ENCODE measurements around the gene ZNF831.

Gene ZNF831

DNA sequence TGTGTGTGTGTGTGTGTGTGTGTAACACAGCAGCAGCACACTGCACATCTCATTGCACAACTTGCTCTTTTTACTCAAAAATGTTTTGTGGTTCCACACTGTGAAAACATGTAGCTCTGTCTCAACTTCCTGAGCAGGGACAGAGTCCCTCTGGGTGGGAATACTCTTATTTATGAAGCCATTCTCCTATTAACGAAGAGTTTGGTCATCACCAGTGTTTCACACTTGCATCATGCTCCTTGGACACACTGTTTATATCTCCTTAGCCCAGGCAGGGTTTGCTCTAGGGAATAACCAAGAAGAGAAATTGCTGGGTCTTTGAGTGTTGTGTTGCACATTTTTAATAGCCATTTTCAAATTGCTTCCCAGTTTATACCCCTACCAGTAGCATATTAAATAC, 53.6 kb downstream of the ZNF831 start:
- DNase-seq = no peak

DNA sequence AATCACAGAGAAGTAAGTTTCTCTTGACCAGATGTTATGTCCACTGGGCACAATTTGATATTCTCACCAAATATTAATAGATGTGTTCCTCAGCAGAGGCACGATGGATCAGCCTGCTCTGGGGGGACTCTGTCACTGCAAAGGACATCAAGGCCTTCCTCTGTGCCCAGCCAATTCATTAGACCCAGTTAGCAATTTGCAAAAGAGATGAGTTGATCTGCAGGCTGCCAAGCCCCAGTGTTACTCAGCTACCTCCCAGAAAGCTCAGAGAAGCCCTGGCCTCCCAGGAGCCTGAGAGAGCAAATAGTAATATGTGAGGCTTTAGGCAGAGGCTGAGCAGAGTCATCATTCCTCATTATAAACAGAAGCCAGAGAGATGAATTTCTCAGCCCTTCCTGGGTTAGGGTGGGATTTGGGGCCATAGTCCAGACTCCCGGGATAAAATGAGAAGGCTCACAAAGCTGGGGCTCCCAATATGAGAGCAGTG, 54.2 kb downstream of the ZNF831 start:
- no peak for DNase-seq

DNA sequence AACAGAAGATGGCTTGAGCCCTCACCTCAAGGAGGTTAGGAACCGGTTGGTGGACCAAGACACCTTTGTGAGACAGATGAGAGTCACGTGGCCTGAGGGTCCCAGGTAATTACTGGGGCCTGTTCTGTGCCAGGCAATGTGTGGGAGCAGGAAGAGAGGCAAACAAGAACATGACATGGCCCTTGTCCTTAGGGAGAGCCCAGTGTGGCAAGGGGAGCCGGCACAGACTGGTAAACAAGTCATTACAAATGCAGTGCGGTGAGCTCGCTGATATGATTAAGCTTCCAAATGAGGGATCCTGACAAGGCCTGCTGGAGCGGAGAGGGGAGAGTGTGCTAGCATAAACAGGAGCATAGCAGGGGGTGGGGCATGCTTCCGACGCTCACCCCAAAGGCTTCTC, 55.6 kb downstream of the ZNF831 start:
- no peak for DNase-seq

DNA sequence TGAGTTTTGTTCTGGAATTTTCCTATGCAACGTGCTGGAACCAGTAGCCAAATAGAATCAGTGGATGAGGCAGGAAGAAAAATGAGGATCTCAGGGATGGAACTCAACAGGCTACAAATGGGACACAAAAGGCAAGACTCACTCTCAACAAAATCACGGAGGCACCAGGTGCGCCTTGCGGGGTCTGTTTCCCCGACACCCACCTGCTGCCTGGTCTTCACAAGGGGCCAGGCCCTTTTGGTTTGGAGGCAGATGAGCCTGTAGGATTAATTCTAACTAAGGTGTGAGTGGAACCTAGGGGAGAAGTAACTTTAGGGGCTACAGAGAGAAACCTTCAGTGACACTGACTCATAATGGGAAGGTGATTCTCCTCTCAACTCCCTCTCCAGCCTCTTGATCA, 56.5 kb downstream of the ZNF831 start:
- DNase-seq = no peak

DNA sequence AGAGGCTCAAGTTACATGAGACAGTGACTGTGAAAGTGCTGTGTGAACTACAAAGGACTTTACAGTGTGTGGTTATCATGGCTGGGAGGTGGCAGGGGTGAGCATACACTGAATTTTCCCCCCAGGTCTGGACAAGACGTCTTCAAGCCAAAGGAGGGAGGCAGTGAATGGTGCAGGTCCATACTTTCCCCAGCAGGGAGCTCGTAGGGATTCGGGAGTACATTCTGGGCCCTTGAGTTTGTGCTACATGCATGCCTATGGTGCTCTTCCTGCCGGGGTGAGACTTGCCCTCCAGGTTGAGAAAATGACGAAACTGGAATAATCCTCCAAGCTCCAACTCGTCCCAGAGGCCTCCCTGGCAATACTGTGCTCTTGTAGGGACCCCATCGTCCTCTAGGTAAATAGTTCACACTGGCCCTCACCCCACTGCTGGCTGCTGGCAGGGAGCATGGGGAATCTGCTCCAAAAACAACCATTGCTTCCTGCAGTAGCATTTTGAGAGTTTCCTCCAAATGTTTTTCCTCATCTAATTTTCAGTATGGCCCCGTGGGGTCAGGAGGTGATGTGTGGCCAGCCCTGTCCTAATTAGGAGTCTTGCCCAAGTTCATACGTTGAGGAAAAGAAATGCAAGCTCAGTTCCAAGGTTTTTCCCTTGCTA, 57.6 kb downstream of the ZNF831 start:
- DNase-seq = no peak

DNA sequence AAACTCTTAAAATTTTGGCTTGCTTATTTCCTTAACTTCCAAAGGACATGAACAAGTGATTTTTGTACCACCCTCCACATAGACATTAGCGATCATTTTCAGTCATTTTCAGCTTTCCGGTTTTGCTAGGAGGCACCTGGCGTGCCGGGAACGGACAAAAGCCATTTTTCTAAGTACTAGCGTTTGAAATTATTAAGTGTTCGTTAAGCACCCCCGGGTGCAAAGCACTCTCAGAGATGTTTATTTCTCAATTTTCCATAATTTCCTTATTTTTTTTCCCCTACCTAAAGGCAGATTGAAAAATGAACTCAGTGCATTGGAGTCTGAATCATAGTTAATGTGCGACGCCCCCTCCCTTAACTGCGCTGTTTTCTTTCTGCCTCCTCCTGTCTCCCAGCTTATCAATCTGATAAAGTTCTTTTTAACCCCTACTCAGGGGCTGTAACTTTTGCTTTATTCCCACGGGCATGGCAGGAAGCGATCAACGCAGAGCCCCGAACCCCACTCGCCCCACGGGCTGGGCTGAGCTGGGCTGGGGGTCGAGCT, 58.2 kb downstream of the ZNF831 start:
- no peak for DNase-seq

DNA sequence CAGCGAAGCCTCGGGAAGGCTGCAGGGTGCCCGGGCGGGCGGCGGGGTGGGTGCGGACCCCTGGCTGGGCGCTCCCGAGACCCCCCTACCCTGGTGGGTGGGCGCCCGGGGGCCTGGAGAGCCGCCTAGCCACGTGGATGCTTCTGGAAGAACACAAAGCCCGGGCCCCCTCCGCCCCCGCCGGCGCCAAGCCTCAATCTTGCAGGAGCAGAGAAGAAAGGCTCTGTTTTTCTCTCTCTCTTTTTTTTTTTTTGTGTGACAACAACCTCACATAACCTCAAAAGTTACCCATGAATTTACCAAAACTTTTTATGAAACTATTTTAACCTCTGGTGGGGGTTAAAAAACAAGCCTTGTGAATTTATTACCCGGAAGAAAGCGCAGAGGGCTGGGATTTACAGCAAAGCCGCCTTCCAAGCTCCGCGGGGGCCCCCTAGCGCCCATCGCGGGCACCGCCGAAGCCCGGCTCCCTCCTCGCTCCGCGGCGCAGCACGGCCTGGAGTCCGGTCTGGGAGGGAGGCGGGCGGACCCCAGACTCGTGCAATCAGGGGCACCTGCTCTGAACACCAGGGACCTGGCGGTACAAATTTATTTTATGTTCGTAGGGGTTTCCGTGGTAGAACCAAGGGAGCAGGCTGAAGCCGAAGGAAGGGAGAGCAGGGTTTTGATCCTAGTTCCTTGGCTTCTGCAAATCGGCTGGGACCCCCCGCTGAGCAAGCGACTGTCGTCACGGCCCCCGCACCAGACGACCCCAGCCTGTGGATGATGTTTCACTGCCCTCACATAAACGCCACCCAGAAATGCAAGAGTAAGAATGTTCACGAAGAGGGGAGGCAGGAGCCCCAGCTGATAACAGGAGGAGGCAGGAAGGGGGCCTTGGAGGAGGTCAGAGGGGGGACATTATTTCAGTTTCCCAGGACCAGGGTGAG, 58.9 kb downstream of the ZNF831 start:
- no peak for DNase-seq

DNA sequence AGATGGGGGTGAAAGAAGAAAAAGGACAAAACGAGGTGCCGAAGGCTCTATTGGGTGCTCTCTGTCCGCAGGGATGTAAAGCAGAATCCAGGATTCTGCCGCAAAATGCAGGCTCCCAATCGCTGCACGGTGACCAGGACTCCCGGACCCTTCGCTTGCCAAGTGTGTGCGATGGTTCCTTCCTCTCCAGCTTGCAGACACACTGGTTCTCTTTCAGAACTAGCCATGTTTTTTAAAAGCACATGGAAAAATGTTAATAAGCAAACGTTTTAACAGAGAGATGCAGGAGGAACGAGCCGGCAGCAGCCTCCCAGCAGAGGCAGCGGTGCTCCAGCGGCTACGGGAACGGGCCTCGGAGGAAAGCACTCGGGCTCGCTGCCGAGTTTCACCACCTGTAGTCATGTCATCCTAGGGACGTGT, 59.6 kb downstream of the ZNF831 start:
- DNase-seq = no peak

DNA sequence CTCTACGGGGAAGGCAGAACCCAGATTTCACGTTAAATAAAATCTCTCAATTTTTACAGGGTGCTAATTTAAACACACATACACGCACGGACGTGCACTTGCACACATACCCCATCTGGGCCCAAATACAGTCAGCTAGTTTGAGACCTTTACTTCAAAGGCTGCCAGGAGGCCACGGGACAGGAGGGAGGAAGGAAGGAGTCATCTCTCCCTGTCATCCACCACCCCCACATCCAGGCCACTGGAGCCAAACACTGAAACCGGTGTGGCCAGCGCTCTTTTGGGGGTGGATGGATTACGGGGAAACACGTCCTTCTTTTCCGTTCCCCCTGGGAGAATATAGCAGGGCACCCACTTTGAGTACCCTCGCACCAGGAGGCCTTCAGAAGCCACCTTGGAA, 60.1 kb downstream of the ZNF831 start:
- no peak for DNase-seq

DNA sequence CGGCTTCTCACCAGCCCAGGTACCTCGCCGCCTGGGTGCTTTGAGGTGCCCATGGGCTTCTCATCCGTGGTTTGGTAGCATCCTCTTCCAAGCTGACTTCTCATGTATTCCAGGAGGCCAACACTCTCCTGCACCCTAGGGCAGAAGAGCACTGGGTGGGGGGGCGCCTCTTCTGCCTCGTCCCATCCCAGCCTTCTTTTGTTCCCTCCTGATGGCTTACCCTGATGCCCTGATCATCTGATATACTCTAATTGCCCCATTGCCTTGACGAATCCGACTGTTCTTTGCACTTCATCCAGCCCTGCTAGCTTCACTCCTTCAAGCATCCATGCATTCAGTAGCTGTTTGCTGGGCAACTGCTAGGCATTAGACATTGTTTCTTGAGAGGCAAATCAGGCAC, 60.6 kb downstream of the ZNF831 start:
- DNase-seq = no peak

DNA sequence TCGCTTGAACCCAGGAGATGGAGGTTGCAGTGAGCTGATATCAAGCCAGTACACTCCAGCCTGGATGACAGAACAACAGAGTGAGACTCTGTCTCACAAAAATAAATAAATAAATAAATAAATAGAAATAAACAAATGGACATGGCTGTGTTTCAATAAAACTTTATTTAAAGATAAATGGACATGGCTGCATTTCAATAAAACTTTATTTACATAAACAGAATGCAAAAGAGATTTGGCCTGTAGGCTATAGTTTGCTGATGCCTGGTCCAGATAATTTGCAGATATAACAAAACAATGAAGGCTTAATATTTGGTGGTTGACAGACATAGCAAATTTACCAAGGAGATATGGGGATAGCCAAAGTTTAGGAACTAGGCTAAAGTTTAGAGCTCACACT, 66.8 kb downstream of the ZNF831 start:
- no peak for DNase-seq

DNA sequence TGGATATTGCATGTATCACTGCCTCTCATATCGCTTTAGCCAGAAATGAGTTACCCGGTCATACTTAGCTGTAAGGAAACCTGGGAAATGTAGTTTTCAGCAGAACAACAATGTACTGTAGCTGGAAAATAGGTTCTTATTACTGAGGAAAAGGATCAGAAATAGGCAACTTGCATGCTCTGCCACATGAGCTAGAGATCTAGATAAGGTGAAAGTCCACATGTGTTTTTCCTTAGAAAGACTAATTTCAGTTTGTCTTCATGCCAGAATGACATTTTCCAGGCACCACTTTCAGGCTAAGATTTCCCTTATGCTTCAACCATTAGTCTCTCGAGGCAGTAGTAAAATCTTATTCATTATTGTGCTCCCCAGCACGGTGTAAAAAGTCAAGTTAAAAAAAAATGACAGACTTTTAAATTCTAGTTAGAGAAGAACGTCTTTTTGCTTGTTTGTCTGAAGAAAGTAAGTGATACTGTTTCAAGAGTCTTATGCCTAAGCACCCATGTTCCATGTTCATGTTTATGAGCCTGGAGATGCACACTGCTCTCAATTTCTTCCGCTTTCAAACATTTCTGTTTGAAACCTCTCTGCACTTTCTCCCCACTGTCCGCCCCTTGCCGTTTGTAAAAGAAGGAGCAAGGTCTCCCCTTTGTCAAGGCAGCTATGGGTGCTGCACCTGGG, 67.6 kb downstream of the ZNF831 start:
- no peak for DNase-seq

DNA sequence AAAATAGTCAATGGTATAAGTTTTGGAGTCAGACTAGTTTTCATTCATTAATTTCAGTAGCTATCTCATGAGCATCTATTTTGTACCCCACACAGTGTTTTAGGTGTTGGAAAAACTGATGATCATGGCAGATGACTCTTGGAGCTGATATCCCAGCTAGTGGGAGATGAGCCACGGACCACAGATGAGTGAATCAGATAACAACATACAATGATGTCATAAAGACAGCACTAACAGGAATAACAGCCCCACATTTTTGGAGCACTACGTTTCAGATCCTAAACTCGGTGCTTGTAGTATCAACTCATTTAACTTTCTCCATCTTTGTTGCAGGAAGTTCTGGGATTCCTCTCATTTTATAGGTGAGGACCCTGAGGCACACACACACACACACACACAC, 69.0 kb downstream of the ZNF831 start:
- DNase-seq = no peak

DNA sequence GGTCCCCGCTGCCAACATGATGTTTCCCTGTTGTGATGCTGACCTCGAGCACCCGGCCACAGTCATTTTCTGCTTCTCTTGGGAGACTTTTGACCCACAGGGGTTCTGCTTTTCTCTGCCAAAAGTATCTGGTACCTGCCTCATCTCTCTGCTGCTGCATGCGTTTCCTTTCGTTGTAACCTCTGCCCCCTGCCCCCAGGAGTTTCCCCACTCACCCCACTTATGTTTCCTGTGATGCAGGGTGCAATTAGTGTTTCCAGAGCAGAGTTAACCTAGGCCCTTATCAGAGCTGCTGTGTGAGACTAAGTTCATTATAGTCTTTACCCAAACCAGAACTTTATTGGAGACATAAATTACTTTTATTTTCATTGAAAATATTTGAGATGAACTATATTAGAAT, 71.6 kb downstream of the ZNF831 start:
- DNase-seq = no peak

DNA sequence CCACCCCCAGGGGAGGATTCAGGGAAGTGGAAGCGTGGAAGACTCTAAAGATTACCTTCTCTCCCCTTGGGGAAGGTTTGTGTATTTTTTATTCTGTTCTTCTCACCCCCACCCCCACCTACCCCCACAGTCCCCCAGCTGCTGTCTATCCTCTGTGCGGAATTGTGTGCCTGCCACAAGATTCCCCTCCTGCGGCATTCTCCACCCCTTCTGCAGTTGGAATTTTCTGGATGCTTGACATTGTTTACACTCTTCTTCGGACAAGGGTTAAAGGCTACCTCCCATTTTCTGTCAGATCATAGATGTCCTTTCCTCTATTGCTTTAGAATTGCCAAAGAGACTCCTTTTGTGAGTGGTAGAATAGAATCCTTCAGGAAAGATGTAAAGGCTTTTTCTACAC, 76.4 kb downstream of the ZNF831 start:
- DNase-seq = no peak

DNA sequence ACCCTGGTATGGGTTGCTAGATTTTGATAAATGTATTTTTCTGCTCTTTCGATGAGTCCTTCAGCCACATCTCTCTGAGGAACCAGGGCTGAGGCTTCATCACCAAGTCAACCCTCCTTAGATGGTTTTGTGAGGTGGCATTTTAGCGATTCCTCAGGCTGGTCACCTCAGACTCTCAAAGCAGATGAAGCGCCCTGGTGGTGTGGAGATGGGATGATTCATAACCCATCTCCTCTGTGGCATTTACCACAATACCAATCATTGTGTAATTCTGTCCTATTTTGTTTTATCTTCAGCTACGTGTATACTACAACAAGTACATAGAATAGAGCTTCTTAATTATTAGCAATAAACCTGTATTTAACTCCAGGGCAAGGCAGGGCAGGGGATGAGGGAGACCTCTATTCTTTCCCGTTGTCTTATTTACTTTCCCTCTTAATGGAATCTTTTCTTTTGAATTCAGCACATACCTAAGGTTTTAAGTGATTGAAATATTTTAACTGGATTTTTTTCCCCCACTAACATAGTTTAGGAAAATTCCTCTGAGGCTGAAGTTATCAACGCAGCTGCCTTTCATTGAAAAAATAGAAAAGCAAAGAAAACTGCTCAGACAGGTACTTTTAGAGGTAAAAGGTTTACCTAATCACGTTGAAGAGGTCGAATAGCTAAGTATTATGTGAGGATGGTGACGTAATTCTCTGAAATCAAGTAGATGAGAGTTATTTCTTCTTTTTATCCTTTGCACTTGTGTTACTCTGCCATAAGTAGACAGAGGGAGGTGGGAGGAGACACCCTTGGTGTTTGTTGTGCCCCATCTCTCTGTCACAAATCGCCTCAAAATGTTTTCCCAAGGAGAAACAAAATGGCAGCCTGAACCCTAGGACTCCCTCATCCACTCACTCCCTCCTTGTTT, 79.3 kb downstream of the ZNF831 start:
- no peak for DNase-seq

DNA sequence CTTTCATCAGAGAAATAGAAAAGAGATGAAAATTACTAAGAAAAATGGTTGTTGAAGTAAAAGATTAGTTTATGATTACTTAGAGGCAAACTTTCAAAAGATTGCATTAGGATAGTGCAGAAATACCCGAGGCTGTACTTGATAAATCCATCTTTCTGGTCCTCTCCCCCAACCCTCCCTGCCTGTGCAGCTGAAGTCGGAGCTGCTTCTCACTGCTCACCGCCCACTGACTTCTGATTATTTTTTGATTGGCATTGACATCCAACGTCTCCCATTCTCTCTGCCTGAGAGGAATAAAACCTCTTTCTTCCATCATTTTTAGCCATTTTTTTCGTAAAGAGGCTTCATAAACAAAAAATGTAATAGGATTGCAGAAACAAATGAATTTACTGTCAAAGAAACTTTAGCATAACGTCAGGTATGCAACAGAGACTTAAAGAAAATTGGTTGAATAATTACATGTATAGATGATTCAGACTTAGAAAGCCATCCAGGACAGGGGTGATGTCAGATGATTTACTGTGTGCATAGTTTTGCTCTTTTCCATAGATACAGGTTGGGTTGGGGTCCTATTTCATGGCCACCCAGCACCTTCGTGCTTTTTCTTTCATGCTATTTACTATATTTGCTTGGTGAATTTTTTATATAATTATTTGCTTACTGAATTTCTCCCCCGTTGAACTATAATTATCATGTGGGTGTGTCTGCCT, 83.2 kb downstream of the ZNF831 start:
- DNase-seq = no peak

DNA sequence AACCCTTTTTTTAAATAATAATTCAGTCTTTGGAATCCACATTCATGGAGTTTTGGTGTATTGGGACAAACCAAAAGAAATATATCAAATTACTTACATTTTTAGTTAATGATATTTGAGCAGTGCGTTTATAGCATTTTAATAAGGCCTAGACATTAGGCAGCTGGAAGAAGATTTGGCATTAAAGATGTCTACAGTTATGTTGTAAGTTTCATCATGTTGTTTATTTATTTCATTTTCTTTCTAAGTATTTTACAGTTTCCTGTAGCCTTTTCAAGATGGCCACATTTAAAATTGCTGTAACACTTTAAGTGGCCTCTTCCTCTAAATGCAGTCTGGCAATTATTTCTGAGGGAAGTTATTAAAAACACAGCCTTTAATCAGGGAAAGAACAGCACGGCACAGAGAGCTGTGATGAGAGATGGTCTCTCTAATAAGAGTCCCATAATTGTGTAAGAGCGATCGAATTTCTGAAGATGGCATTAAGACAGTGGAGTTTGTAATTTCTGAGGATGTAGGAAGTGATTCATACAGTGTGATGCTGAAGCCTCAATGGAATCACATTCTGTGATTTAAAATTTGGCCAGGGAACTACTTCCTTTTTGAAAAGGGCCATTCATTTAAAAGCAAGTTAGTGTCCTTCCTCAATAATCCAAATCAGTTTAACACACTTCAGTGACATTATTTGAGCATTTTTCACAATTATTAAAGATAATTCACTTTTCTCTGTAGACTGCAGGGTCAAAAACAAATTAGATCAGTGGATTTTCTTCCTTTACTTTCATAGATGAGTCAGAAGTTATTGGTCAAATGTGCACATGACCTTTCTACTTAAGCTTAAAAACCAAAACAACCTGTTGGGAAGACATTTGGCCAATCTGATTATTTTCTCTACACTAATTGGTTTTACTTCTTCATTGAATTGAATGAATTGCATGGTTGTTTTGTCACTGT, 84.4 kb downstream of the ZNF831 start:
- DNase-seq = no peak

DNA sequence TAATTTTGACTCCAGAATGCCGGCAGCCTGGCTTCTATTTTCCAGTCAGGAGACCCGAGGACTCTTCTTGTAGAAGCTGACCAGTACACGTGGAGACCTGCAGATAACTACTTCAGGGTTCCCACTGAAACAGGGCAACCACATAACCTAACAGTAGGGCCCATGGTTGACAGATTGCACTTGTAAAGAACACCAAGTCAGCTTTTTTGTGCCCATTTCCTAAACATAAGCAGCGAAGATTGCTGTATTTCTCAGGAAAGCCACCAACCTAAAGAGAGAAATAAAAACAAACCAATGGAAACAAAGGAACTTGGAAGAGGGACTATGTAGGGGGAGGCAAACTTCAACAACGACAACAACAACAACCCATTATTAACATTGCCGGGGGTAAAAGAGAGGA, 86.7 kb downstream of the ZNF831 start:
- DNase-seq = no peak

DNA sequence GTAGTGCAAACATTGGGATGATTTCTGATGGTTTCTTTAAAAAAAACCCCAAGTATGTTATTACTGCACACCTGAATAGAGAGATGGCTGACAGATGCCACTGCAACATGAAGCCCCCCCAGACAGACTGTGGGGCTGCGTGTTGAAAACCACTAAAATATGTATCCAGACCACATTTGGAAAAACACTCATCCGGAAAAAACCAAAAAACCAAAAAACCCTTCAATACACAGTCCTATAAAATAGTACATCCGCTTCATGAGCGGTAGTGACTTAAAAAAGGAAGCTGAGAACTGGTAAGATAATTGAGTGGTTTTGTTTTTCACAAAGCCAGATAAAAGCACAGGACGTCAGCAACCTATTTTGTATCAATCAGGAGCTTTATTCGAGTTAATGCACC, 89.7 kb downstream of the ZNF831 start:
- DNase-seq = no peak

All from cortex of kidney (tissue), 1 donor.